Stimulated activated CD8-positive, alpha-beta memory T cell treated with anti-CD3 and anti-CD28 coated beads, Interleukin-12 subunit alpha, Interleukin-12 subunit beta, amount 100 ng/mL, for 1 hour (primary cell): Measurements from ENCODE around the gene VASN.
"Not testable (repeated sequence)": the region's sequence is repeated elsewhere in the genome, so short reads cannot be mapped to it uniquely, and the experiment has no call there.

Experiments
- DNase-seq: peaks from one replicate; pipeline ENCODE4 v3.0.0-alpha.2; 2020; ENCODE audit warnings: low read depth

Gene VASN

DNA sequence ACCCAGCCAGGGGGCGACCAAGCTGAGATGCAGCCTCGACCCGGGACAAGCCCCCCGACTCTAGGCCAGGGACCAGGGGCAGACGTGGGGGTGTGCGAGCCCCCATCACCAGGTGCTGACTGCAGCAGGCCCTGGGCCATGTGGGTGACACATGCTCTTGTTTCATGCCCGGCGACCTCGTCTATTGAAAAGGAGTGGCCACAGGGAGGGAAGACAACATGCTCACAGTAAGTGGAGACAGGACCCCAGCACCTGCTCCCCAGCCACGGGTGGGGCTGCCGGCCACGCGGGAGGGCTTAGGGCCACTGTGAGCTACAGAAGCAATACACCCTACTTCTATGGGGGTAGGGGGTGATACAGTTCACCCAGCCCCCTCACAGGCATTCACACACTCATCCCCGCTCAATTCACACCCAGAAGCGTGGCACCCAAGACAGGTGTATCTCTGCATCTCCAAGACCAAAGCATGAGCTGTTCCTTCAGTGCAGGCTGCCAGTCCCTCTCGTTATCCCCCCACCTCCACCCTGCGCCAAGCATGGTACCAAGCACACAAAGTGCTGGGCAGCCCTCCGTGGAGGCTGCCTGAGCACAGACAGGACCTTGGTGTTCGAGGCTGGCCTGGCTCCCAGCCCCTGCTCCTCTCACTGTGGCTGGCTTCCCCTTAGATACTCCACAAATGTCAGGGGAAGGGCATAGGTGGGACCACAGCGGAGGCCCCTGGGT lies 13.6 kb downstream of the VASN start:
- no peak for DNase-seq

DNA sequence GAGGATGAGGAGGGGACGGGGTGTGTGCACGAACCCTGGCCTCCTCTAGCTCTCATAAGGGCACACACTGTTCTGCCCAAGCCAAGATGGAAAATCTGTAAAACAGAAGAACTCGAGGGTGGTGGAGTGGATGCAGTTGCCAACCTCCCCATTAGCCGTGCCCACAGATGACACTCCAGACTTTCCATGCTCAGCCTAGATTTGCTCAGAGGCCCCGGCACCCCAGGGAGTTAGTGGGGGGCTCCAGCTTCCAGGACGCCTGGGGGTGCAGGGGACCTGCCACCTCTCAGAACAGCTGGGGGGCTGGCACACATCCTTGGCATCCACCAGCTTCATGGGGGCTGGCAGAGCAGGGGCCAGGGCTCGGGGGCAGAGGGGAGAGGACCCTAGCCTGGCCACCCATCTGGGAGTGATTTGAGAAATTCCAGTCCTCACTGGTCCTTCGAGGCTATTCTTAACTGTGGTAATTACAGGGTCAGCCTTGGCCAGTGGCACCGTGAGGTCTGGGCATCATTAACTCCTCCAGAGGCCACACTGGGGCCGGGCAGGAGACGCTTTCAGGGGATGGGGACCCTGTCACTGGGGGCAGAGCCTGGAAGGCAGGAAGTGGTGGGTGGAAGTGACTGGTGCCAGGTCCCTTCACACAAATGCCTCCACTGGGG lies 14.3 kb downstream of the VASN start:
- DNase-seq, result no peak

DNA sequence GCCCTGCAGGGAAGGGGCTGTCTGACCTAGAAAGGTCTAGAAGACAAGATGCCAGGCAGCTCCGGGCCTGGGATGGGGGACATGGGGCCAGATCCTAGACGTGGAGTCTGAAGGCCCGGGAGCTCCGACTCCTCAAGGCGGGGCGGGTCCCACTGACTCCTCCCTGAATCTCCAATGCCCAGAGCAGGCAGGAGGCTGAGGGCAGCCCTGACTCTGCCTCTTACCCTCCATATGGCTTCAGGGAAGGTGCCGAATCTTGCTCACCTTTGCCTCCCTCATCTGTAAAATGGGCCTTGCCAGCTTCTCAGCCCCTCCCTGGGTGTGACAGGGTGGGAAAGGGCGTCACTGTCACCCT lies 14.8 kb downstream of the VASN start:
- no peak for DNase-seq

DNA sequence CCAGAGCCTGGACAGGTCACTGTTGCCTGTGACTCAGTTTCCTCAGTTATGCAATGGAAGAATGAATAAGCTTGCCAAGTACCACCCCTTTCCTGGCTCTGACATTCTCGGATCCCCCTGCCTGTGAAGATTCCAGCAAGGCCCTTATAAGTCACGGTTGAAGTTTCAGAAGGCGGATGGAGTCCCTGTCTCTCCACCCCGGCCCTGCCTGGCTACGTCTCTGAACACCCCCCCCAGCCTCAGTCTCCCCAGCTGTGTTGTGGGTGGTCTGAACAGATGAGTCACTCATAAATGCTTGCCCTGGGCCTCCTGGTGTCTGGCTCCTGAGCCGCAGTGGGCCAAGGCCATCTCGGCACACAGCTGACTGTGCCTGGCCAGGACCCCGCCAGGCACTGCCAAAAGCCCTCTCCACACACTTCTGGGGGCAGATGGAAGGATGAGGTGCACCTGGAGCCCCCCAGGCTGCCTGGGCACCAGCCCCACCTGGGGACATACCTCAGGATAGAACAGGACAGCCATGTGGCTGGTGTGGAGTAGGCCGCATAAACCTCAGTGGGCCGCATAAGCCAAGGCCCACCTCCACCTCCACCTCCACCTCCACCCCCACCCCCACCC lies 15.4 kb downstream of the VASN start:
- no peak for DNase-seq

DNA sequence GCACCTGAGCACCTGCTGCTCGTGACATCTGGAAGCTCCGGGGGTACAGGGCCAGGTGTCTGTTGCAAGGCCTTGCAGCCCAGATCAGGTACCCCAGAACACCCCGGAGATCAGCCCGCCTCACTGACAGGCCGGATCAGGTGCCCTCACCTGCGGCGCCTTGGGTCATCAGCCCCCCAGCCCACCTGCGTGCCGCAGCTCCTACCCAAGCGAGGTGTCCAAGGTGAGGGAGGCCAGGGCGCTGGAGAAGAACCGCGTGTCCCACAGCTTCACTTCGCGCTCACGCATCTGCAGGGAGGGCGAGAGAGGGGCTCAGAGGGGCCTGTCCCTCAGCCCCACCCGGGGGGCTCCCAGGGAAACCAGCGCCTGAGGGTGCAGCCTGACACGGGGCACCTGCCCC lies 16.1 kb downstream of the VASN start:
- no peak for DNase-seq

DNA sequence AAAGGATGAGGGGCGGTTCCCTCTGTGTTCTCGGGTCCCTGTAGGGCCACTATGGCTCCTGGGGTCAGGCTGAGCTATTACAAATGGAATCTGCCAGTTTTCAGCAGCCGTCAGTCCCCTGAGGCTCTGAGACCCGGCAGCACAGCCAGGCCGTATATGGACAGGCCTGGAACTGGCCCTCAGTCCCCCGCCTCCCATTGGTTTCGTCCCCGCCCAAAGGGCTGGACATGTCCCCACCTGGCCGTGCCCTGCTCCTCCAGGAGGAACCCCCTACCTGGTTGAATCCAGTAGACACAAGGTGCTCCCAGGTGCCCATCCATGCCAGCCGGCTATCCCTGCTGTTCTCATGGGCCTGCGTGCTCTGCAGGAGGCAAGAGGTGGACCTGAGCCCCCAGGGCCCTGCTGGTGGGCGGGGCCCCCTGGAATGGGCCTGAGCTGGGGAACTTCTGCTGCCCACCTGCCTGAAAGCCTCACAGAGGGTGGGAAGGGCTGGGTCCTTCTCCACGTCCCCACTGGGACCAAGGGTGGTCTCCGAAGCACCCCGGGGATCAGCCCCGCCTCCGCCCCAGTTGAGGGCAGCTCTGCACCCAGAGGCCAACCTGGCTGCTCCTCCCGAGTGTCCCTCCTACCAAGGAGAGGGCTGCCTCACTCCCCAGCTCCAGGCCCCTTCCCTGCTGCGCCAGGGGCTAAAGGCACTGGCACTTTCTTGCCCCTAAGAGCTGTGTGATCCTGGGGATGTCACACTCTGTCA lies 16.8 kb downstream of the VASN start:
- no peak for DNase-seq

DNA sequence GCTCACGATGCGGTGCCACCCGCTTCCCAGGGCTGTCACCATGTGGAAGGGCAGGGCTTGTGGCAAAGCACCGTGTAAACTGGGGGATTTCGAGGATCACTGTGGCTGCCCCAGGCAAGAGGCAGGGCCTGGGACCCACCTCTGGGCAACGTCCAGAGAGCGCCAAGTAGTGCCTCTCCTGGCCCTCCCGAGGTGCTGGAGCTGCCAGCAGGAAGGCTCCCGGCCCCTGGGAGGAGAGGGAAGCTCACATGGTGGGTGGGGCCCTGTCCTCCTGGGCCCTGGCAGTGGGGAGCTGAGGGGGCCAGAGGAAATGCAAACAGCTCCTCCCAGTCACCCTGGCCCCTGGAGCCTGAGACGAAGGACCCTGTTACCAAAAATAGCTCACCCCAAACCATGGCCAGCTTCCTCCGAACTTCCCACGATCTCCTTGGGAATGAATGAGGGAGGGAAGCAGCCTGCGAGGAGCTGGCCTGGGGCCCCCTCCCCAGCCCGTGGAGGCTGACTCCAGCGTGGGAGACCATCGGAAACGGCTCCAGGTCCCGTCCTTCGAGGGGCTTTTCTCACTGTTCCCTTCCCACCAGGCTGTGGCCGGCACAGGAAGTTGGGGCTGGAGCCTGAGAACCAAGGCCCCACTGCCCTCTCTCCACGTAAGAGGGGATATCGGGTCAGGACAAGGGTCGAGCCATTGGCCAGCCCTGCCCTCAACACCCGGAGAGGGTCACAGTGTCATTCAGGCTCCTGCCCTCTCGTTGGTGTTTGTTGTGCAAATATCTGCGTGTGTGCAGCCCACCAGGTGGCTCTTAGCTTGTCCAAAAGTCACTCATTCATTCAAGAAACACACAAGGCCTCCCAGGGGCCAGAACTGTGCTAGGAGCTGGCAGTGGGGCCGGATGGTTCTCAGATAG lies 17.7 kb downstream of the VASN start:
- no peak for DNase-seq

DNA sequence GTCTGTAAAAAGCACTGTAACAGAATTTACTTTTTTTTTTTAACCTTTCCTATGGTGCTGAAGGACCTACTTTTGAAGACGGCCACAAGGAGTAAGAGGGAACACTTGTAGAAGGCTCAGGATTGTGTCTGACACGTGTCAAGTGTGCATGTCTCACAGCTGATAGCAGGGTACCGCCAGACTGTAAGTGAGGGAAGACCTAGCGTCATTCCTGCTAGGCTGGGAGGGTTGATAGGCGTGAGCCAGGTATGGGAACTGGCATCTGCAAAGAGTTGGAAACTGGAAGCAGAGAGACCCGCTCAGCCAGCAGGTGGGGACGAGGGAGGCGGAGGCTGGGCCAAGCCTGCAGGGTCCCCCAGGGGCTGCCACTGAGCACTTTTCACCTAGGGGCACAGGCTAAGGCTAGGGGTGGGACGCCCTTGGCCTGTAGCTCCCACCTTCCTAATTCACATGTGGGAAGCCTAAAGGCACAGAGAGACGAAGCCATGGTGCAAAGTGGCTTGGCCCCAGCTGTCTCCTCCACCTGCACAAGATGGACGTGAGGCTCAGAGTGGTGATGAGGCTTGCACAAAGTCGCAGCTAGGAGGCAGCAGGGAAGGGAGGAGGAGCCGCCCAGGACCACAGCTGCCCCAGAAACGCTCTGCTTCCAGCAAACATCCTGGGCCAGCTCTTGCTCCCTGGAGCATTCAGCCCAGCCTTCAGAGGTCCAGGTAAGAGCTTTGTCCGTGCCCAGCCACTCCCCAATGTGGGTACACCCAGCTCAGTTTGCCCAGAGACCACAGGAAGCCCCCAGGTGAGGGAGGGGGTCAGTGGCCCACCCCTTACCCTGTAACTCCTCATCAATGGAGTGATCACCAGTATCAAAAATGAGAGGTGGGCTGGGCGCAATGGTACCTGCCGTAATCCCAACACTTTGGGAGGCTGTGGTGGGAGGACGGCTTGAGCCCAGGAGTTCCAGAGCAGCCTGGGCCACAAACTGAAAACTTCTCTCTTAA lies 18.9 kb downstream of the VASN start:
- no peak for DNase-seq

DNA sequence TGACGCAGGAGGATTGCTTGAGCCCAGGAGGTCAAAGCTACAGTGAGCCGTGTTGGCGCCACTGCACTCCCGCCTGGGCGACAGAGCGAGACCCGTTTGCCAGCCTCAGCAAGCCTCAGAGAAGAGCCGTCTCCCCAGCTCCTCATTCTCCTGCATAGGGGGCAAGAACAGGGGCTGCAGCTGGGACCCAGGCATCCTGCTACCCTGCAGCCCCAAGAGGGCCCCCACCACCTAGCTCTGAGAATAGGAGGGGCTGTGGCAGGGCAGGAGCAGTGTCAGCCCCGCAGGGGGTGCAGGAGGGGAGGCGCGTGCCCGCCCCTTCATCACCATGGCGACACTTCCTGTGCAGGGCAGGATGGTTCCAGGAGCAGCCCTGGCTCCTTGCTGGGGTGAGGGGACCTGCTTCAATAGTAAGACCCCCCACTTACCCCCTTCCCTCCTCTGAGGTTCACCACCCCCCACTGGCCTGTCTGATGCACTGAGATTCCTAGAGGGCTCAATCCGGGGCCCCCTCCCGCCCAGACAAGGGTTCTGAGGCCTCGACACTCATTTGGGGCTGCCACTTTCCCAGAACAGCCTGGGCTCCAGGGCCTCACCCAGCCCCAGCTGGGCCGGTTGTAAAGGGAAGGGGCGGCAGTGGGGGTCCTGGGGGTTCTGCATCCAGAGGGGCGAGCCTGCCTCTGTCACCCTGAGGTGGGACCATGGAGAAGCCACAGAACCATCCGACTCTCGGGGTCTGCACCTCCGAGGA lies 20.2 kb downstream of the VASN start:
- DNase-seq, result no peak

DNA sequence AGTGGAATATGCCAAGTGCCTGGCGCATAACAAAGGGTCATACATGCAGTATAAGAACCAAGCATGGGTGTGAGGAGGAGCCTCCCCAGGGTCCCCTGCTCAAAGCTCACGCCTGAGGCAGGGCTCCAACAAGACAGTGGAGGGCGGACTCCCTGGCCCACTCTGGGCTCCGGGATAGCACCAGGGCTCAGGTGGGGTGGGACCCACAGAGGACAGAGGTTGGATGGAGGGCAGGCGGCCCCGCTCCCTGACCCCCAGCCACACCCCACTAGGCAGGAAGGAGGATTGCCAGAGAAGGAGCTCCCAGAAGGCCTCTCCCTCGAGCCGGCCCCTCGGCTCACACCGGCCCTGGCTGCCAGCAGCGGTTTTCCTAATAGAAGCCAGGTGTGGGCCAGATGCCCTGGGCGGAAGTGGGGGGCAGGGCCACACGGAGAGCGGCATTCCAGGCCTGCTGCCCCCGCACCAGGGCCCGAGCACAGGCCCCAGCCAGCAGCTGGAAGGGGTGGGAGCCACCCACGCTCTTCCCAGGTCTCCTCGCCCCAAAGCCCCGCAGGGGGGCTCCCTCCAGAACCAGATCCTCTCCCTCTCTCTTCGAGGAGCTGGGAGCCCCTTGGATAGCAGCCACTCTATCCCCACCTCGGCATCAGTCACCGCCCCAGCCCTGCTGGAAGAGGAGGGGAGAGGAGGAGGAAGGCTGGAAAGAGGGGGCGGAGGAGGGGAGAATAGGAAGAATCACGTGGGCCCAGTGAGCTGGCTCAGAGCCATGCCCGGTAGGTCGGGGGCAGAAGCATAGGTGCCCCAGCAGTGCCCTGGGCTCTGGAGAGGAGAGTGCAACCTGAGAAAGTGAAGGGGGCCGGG lies 21.0 kb downstream of the VASN start:
- no peak for DNase-seq

DNA sequence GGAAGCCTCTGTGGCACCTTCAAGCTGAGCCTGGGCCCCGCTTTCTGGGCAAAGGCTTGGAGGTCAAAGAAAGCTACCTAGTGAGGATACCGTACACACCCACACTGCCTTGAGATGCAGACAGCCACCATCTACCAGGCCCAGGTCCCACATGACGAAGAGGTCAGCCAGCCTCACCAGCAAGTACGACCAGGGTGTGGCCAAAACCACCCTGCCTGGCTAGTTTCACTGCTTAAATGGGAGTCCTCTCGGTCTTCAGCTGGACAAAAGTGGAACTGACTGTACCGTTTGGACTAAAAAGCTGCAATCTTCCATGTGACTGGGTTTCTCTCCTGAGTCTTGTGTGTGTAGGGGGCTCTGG lies 21.6 kb downstream of the VASN start:
- no peak for DNase-seq

DNA sequence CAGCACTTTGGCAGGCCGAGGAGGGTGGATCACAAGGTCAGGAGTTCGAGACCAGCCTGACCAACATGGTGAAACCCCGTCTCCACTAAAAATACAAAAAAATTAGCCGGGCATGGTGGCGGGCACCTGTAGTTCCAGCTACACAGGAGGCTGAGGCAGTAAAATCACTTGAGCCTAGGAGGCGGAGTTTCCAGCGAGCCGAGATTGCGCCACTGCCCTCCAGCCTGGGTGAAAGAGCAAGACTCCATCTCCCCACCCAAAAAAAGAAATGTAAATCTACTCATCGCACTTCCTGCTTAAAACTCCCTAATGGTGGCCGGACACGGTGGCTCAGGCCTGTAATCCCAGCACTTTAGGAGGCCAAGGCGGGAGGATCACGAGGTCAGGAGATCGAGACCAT lies 22.2 kb downstream of the VASN start:
- not testable (repeated sequence) for DNase-seq

DNA sequence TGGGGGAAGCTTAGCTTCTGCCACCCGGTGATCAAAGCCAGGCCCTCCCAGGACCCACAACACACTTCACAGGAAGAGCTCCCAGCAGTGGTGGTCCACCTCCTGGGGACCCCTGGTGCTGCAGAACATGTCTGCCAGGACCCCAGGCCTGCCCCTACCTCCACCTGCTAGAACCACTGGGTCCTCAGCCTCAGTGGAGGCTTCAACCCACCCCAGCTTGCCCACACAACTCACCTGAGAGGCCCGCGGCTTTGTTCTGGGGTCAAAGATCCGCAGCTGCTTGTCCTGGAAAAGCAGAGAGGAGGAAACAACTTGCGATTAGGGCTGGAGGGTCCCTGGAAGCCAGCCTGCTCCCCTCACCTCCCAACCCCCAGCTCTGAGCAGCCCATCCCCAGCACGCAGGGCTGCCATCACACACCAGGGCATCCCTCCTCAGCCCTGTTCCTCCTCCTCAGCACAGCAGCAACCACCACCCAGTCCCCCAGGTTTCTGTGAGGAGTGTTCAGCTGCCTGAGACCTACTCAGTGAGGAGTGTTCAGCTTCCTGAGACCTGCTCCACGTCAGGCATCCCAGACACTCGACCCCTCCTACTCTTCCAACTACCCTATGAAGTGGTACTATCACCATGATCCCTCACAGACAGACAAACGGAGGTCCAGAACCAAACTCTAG lies 23.5 kb downstream of the VASN start:
- DNase-seq, result no peak

DNA sequence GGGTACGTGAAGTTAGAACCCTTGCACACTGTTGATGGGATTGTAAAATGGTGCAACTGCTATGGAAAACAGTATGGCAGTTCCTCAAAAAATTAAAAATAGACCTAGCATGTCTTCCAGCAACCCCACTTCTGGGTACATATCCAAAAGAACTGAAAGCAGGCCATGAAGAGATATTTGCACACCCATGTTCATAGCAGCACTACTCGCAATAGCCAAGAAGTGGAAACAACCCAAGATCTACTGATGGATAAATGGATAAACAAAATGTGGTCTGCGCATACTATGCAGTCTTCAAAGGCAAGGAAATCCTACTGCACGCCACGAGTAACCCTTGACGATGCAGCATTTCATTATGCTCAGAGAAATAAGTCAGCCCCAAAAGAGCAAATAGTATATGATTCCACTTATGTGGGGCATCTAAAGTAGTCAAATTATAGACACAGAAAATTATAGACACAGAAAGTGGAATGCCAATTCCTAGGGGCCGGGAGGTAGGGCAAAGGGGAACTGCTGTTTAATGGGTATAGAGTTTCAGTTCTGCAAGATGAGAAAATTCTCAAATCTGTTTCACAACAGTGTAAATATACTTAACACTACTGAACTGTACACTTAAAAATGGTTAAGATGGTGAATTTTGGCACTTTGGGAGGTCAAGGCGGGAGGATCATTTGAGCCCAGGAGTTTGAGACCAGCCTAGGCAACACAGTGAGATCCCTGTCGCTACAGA lies 27.5 kb downstream of the VASN start:
- no peak for DNase-seq

DNA sequence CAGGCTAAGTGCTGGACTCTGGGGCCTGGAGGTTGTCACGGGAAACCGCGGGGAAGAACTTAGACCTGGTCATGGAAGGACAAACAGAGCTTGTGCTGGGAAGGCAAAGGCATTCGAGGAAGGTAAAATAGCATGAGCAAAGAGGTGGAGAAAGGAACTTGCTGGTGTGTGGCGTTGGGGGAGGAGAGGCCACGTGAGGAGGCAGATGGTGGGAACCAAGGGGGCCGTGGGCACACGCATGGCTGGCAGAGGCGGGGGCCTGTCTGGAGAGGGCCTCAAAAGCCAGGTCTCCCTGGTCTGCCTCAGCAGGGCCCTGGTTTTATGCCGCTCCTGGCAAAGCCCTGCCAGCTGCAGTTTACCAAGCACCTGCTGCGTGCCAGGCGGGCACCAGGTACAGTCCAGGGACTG lies 29.4 kb downstream of the VASN start:
- no peak for DNase-seq

DNA sequence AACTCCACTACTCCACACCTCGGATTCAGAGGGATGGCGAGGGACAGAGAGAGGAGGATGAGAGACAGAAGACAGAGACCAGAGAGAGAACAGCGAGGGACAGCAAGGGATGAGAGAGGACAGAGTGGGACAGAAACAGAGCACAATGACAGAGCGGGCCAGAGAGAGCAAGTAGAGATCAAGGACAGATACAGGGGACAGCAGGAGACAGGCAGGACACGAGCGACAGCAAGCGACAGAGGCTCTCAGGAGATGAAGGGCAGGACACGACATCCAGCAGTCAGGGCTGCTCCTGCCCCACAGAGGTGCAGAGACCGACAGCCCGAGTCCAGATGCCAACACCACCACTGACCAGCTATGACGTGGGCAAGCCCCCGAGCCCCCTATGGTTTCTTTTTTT lies 29.9 kb downstream of the VASN start:
- no peak for DNase-seq

DNA sequence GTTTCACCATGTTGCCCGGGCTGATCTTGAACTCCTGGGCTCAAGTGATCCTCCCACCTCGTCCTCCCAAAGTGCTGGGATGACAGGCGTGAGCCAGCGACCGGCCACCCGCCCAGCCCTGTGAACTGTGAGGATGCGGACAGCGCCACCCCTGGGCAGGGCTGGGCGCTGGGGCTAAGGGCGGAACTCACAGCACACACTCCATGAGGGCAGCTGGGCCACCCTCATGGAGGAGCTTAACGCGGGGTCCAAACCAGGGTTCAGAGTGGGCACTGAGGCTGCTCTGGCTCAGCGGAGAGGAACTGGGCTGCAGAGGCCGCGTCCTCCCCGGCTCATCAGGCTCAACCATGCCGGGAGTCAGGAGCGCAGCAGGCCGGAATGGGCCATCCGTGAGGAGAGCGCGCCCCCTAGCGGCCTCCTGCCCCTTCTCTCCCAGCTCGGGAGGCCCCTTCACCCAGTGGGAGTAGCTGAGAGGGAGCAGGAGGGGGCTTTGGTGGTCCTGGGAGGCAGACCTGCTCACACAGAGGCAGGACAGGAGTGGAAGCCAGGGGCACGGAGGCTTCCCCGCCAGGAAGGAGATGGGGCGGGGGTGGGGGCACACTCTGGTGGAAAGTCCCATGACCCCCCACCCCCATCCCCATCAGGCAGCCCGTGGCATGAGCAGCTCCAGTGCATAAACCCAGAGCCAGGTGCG lies 30.9 kb downstream of the VASN start:
- DNase-seq, result peak; percentile 42
